Spinal cord (tissue), 10 donors: ENCODE data around the gene PLS1. TPM values are rescaled to one million over a fixed set of nuclear protein-coding genes. Genes with fewer than 3 reads are reported as not detected.
"Not testable (repeated sequence)": the region's sequence is repeated elsewhere in the genome, so short reads cannot be mapped to it uniquely, and the experiment has no call there.

Experiments
- DNase-seq, 6 donors: peaks; one replicate each; pipeline versions ENCODE4 v3.0.0 to v3.0.0-alpha.2; 2013 to 2015; ENCODE audit warnings: low spot score in 6 of 6, low read depth in 4 of 6
- H3K27ac ChIP-seq: one replicate; pipeline ENCODE4 v1.5.1; 2013; ENCODE audit warnings: low read depth, low read length, control low read depth
- H3K27me3 ChIP-seq: one replicate; pipeline ENCODE4 v1.6.1; 2013; ENCODE audit warnings: low read length; ENCODE audit not compliant: control insufficient read depth, insufficient read depth
- H3K36me3 ChIP-seq: one replicate; pipeline ENCODE4 v1.6.1; 2013; ENCODE audit warnings: low read length; ENCODE audit not compliant: control insufficient read depth, insufficient read depth
- H3K4me1 ChIP-seq: one replicate; pipeline ENCODE4 v1.6.1; 2013; ENCODE audit warnings: low read length; ENCODE audit not compliant: control insufficient read depth, insufficient read depth
- H3K4me3 ChIP-seq: one replicate; pipeline ENCODE4 v1.5.1; 2013; ENCODE audit warnings: low read depth, low read length, control low read depth
- H3K9me3 ChIP-seq: one replicate; pipeline ENCODE4 v1.6.1; 2013; ENCODE audit warnings: low read length; ENCODE audit not compliant: control insufficient read depth, insufficient read depth
- whole genome bisulfite sequencing: methylation state at CpG from one replicate; pipeline ENCODE4 v1.1.5; 2013; ENCODE audit warnings: missing lambda C conversion rate; ENCODE audit not compliant: insufficient coverage; 5-methylcytosine and 5-hydroxymethylcytosine counted together
- polyA plus RNA-seq, 2 donors: library from polyadenylated mRNA; unstranded; fragments of 120-200 nt; gene quantifications; one replicate each; pipeline ENCODE4 v1.2.1, GENCODE V29; 2013; ENCODE audit not compliant: insufficient read length in 2 of 2
- total RNA-seq, 2 donors: library from RNA; depleted of rRNA in 1 of 2; stranded (reverse); fragments of 120-200 nt in 1 of 2; fragments of >200 nt in 1 of 2; gene quantifications; one replicate each; pipeline versions ENCODE4 v1.2.3 to v1.2.4, GENCODE V29; 2013 to 2014
- donor health status: healthy.

The PLS1 gene
- total and polyA plus RNA-seq, 4 donors: 3.1 to 4.7 (median 3.6) TPM

- Histone ChIP-seq H3K27ac (no peak overlapping the region), H3K9me3 (no peaks in the 10 kb centered on the region), H3K27me3 (no peaks in the 10 kb centered on the region), H3K4me1 (no peaks in the 10 kb centered on the region), H3K4me3 (no peak overlapping the region), H3K36me3 (no peaks in the 10 kb centered on the region)
- DNase-seq: peak in 2 of 6 donors; percentile 17 to 64
- WGBS: no CpG with 5 or more reads among the region's 2 CpGs
These were observed 109.0 kb downstream of the PLS1 start for GRCh38 chr3:142705198-142705597.

DNA sequence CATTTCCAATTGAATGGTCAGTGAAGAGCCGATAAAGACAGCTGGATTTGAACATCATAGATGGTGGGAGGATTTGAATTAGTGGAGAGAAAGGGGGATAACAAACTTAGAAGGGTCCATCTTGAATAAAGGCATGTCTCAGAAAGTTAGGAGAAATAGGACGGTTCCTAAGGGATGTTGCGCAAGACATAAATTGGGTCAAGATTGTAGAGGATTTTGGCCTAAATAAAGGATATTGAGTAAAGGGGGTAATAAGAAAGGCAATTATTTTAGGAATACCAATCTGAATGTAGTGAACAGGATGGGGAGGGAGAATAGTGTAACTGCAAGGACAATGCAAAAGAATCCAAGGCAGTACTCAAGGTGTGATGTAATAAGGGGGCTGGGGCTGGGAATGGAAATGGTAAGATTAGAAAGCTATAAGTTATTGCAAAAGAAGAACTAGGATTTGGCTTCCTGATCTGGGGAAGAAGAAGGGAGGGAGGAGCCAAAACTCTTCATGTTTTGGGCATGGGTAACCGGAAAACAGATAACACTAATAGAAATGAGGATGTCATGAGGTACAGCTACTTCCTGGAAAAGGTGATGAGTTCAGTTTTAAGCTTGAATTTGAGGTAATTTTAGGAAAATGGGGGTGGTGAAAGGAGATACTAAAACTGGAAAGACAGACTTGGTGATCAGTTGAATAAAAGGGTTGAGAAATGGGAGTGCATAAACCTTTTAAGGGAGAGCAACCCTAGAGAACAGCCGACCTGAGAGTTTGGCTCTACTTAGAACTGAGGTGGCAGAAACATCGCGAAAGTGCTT, 110.3 kb downstream of the PLS1 start:
- H3K9me3 ChIP-seq: no peaks in the 10 kb centered on the region
- DNase-seq: no peak
- no peak overlapping the region for H3K4me3 ChIP-seq
- no peaks in the 10 kb centered on the region for H3K27me3 ChIP-seq
- no peaks in the 10 kb centered on the region for H3K36me3 ChIP-seq
- no peak overlapping the region for H3K27ac ChIP-seq
- WGBS: 95% methylated on average over 7 of the region's 7 CpGs
- no peaks in the 10 kb centered on the region for H3K4me1 ChIP-seq

DNA sequence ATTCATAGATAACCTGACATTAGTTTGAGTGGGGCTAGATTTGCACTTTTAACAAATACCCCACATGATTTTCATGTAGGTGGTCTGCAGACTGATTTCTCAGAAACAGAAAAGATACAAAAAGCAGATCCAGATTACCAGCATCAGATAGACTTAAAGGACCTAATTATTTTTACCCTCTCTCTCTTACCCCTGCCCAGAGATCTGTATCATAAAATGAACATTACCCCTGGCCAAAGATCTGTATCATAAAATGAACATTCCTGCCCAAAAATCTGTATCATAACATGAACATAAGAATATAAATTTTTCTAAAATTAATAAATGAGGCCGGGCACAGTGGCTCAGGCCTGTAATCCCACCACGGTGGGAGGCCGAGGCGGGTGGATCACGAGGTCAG, 113.0 kb downstream of the PLS1 start:
- no peak overlapping the region for H3K27ac ChIP-seq
- H3K36me3 ChIP-seq: no peaks in the 10 kb centered on the region
- H3K4me3 ChIP-seq: no peak overlapping the region
- WGBS: no CpG with 5 or more reads among the region's 5 CpGs
- no peaks in the 10 kb centered on the region for H3K27me3 ChIP-seq
- no peak for DNase-seq
- no peaks in the 10 kb centered on the region for H3K4me1 ChIP-seq
- H3K9me3 ChIP-seq: no peaks in the 10 kb centered on the region

DNA sequence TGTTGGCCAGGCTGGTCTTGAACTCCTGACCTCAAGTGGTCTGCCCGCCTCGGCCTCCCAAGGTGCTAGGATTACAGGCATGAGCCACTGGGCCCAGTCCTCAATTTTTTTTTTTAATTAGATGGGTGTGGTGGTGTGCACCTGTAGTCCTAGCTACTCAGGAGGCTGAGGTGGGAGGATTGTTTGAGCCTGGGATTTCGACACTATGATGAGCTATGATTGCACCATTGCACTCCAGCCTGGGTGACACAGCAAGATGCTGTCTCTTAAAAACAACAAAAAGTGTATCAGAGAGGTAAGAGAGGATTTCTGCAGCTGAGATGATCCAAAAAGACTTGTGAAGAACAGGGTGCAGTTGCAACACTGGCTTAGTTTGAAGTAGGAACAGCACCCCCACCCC, 118.7 kb downstream of the PLS1 start:
- 92% methylated on average over 3 of the region's 3 CpGs for WGBS
- H3K4me1 ChIP-seq, H3K9me3 ChIP-seq, H3K27me3 ChIP-seq, H3K4me3 ChIP-seq, DNase-seq, H3K27ac ChIP-seq, H3K36me3 ChIP-seq: not testable (repeated sequence)

GRCh38 chr3:142716102-142716501, 119.9 kb downstream of the PLS1 start:
- no peaks in the 10 kb centered on the region for H3K4me1 ChIP-seq
- WGBS: 91% methylated on average over 1 of the region's 4 CpGs
- no peak for DNase-seq
- no peaks in the 10 kb centered on the region for H3K27me3 ChIP-seq
- no peak overlapping the region for H3K4me3 ChIP-seq
- no peak overlapping the region for H3K27ac ChIP-seq
- H3K36me3 ChIP-seq: no peaks in the 10 kb centered on the region
- H3K9me3 ChIP-seq: no peaks in the 10 kb centered on the region

DNA sequence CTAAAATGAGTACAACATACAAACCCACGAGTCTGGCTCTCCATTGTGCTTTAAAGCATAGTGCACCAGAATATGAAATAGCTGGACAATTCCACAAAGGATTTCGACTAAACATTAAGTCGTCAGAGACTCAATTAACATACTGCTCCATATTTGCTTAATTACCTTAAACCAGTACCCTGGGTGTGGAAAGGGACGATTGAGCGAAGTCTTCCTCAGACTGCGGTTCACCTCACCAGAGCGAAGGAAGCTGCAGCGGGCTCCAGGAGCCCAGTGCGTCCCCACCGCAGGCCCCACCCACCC, 127.4 kb downstream of the PLS1 start:
- WGBS: 0% methylated on average over 2 of the region's 10 CpGs
- no peaks in the 10 kb centered on the region for H3K9me3 ChIP-seq
- no peak overlapping the region for H3K27ac ChIP-seq
- peak overlapping the region; percentile 80 for H3K4me3 ChIP-seq
- DNase-seq: no peak
- H3K27me3 ChIP-seq: no peaks in the 10 kb centered on the region
- peaks cover 2% of the 10 kb centered on the region for H3K36me3 ChIP-seq
- H3K4me1 ChIP-seq: peaks cover 4% of the 10 kb centered on the region

DNA sequence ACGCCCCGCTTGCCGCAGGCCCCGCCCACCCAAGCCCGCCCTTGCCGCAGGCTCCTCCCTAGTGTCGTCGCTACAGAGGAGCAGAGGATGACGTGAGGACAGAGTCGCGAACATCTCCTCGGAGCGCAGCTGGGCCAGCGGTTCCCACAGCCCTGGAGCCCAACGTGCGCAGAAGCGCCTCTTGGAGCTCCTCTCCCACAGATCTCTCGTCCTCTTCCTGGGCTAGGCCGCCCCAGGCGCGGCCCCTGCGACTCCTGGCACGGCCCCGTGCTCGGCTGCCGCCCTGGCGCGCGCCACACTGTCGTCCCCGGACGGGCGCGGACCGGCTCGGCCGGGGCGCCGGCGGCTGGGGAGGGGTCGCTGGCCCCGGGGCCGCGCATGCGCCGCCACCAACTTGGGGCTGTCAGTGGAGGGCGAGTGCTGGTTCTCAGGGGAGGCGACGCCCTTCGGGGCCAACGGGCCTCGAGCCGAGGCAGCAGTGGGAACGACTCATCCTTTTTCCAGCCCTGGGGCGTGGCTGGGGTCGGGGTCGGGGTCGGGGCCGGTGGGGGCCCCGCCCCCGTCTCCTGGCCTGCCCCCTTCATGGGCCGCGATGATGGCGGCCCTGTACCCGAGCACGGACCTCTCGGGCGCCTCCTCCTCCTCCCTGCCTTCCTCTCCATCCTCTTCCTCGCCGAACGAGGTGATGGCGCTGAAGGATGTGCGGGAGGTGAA, 127.9 kb downstream of the PLS1 start, which contains the start of gene TRPC1:
TRPC1 (plus strand) TSS at position 67 of the 714 bp plus-strand sequence; CDS start at position 593, 526 bp downstream.
- Histone ChIP-seq H3K27ac (peak within 1 kb of the TSS; percentile 93), H3K36me3 (peaks cover 2% of the 10 kb centered on the region), H3K27me3 (no peaks in the 10 kb centered on the region), H3K9me3 (no peaks in the 10 kb centered on the region), H3K4me1 (peaks cover 4% of the 10 kb centered on the region), H3K4me3 (peak within 1 kb of the TSS; percentile 80)
- under 1% methylated on average over 59 of the region's 73 CpGs for WGBS
- DNase-seq: peak; percentile 76 to 97 (median 82)

- peaks cover 4% of the 10 kb centered on the region for H3K4me1 ChIP-seq
- peak in 5 of 6 donors; percentile 31 to 84 (median 76) for DNase-seq
- H3K27me3 ChIP-seq: no peaks in the 10 kb centered on the region
- H3K9me3 ChIP-seq: no peaks in the 10 kb centered on the region
- peaks cover 2% of the 10 kb centered on the region for H3K36me3 ChIP-seq
- WGBS: 0% methylated on average over 29 of the region's 35 CpGs
- H3K4me3 ChIP-seq: peak overlapping the region; percentile 80
- H3K27ac ChIP-seq: peak overlapping the region; percentile 93
These were observed 128.6 kb downstream of the PLS1 start for GRCh38 chr3:142724682-142725356.

- Histone ChIP-seq H3K9me3 (no peaks in the 10 kb centered on the region), H3K4me3 (peak overlapping the region; percentile 80), H3K27ac (no peak overlapping the region), H3K27me3 (no peaks in the 10 kb centered on the region), H3K4me1 (peaks cover 4% of the 10 kb centered on the region), H3K36me3 (peaks cover 2% of the 10 kb centered on the region)
- 0% methylated on average over 2 of the region's 5 CpGs for WGBS
- DNase-seq: peak in 2 of 6 donors; percentile 3 to 6
These were observed 129.2 kb downstream of the PLS1 start for GRCh38 chr3:142725357-142725739.
